Measurements from ENCODE around the gene ZNF317.

Gene ZNF317

DNA sequence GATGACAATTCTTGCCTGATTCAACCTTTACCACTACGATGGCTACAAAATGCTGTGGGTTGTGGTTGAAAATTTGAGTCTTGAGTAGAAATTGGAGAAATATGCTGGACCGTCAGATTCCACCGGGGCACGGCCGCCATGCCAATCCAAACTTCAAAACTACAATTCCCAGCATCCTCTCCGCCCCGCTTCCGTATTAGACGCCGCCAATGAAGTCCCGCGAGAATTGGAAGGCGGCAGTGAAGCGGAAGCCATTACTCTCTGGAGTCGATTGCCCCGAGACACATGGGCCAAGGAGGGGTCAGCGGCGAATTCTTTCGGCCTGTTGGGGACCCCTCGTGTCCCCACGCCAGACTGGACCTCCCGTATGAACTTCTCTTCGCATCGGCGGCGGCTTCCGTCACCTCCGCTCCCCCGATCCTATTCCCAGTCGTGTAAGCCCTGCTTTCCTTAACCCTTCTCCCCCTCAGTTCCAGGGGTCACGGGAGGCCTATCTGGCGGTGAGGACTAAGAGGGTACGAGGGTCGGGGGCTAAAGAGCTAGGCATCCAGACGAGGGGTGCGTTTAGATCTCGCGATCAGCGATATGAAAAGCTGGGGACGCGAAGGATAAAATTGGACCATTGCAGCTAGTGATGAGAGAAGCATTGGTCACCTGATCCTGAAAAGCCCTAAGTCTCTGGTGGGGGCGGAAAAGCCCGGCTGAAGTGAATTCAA lies at the start of gene ZNF317:
Gene ZNF317, plus strand, starts transcription at position 239 of the 716 bp plus-strand sequence. CDS start 15,620 bp downstream, outside the sequence.
- DNase-seq (ENCODE audit: low spot score), result peak; percentile 96

DNA sequence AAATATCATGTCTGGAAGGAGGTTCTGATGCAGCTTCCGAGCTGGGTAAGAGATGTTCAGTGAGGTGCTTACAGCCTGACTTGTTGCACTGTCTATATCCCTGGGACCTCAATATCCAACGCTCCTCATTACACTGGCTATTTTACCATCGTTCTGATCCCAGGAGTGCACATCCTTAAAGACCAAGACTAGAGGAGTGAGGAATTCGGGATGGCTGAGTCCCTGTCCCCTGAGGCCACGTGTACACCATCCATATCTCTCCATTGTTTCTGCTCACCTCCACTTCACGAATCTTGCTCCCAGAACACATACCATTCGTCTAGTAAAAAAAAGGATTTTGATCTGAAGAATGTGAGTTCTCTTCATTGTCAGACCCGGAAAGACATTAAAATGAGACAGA lies 32.8 kb upstream of the ZNF317 start, which contains the start of gene OR7G2:
Gene OR7G2, minus strand, starts transcription at position 101 of the 400 bp plus-strand sequence. CDS start 4,232 bp downstream, outside the sequence.
- no peak for DNase-seq (ENCODE audit: low spot score)

DNA sequence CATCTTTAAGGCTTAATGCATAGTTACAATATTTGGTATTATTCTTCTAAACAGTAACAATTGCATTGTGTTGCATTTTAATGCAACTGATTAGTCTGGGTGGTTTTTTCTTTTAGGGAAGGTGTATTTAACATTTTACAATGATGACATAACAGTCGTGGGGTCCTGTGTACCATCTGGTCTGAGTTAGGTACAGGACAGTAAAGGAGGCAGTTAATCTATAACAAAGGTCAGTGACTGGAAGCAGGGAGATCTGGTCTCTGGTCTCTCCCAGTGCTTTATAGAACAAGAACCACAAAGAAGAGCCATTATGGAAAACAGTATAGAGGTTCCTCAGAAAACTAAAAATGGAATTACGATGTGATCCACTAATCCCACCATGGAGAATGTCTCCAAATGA lies 30.2 kb upstream of the ZNF317 start:
- DNase-seq (ENCODE audit: low spot score), result no peak

DNA sequence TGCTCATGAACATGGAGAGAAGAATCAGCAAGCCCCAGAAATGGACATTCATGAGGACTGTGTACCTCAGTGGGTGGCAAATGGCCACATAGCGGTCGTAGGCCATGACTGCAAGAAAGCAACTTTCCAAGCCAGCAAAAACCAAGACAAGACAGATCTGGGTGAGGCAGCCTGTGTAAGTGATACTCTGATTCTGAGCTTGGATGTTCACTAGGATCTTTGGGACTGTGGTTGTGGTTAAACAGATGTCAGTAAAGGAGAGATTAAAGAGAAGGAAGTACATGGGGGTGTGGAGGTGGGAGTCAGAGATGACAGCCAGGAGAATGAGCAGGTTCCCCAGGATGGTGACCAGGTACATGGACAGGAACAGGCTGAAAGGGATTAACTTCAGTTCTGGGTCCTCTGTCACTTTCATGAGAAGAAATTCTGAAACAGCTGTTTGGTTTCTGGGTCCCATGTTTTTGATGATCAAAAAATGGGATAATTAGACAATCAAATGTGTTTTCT lies 24.8 kb upstream of the ZNF317 start, which contains the start of gene OR7G1:
Gene OR7G1, minus strand, starts transcription at position 457 of the 507 bp plus-strand sequence. Its CDS starts 0 bp downstream, at position 457.
- DNase-seq (ENCODE audit: low spot score), result no peak

DNA sequence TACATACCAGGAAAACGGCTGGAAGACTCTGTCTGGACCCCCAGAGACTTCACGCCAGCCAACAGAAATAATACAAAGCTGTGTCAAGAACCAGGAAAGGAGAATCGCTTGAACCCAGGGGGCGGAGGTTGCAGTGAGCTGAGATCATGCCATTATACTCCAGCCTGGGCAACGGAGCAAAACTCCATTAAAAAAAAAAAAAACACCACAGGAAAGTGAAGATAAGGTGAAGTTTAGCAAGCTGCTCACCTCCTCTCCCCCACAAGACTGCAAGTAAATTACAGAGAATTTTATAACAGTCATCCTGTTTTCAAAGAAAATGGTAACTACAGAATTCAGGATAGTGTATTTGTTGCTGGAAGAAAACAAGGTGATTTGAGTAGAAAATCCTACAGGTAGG lies 23.6 kb upstream of the ZNF317 start:
- DNase-seq (ENCODE audit: low spot score), result no peak

DNA sequence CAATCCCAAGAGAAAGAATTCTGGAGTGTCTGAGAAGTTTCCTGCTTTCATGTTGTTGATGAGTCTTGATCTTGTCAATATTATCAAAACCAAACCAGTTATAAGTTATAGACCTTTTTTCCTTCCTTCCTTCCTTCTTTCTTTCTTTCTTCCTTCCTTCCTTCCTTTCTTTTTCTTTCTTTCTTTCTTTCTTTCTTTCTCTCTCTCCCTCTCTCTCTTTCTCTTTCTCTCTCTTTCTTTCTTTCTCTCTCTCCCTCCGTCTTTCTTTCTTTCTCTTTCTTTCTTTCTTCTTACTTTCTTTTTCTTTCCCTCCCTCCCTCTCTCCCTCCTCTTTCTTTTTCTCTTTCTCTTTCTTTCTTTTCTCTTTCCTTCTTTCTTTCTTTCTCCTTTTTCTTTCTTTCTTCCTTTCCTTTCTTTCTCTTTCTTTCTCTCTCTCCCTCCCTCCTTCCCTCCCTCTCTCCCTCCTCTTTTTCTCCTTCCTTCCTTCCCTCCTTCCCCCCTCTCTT lies 13.2 kb upstream of the ZNF317 start, which contains the start of gene OR7G3:
Gene OR7G3, minus strand, starts transcription at position 51 of the 506 bp plus-strand sequence. Its CDS starts 0 bp downstream, at position 51.
- no peak for DNase-seq (ENCODE audit: low spot score)

DNA sequence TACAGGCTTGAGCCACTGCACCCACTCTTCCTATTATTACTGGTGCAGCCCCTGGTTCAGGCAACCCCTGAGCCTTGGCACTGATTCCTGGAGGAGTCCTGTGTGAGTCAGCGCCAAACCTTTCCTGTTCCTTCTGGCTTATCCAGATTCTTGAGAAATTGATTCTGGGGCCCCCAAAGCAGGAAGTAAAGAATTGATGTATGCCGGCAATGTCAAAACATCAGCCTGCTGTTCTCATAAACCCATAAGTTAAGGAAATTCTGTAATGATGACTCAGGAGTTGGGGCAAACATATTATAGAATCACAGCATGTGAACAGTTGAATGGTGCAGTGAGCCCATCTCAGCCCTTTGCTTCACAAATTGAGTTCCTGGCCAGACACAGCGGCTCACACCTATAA lies 12.0 kb upstream of the ZNF317 start:
- no peak for DNase-seq (ENCODE audit: low spot score)

DNA sequence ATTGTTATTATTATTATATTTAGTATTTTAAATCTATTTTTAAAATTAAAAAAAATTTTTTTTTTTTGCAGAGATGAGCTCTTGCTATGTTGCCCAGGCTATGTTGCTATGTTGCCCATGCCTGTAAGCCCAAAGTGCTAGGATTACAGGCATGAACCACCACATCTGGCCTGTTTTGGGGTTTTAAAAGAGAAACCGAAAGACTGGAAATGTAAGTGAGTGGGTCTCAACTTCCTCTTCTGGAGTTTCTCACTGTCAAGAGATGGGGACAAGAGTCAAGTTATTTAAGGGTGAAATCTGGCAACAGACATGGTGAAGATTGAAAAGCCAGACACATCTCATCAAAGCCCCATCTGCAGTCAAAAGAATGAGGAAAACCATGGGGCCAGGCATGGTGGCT lies 9.2 kb upstream of the ZNF317 start:
- DNase-seq (ENCODE audit: low spot score), result no peak

DNA sequence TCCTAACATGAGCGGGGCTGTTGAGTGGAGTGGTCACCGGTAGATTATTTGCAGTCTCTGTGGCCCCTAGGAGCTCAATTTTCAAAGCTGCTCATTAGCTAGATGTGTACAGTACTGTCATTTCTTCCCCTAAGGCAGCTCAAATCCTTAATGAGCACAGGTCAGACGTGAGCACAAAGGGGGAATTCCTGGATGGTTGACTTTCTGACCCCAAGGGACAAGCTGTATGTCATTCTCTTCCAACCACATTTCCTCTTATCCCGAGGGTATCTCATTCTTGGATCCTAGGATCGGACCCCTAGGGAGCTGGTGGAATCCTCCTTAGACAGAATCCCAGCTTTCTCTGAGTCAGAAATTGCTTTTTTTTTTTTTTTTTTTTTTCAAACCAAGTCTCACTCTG lies 7.8 kb upstream of the ZNF317 start:
- no peak for DNase-seq (ENCODE audit: low spot score)

DNA sequence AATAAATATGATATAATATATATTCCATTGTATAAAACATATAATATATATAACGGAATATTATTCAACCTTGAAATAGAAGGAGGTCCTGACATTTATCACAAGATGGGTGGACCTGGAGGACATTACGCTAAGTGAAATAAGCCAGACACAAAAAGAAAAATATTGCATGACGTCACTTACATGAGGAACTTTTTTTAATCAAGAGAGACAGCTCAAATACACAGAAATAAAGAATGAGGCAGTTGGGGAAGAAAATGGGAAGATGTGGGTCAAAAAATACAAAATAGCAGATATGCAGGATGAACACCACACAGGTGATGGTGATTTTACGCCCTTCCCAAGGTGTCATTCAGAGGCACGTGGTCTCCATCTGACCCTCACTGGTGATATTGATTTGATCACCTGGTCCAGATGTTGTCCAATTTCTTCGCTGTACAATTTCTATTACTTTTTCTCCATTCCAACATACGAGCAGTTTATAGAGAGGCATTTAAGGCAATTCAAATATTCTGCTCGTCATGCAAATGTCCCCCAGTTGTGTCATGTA lies 513 bp upstream of the ZNF317 start:
- DNase-seq (ENCODE audit: low spot score), result no peak

DNA sequence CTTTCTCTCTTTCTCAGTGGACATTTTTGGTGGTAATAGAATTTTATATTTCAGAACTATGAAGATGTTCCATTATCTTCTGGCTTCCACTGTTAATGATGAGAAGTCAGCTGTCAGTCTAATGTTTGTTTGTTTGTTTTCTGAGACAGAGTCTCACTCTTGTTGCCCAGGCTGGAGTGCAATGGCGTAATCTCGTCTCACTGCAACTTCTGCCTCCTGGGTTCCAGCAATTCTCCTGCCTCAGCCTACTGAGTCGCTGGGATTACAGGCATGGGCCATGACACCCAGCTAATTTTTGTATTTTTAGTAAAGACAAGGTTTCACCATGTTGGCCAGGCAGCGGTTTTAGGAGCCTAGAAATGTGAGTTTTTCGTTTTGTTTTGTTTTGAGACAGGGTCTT lies 4.7 kb downstream of the ZNF317 start:
- DNase-seq (ENCODE audit: low spot score), result no peak

DNA sequence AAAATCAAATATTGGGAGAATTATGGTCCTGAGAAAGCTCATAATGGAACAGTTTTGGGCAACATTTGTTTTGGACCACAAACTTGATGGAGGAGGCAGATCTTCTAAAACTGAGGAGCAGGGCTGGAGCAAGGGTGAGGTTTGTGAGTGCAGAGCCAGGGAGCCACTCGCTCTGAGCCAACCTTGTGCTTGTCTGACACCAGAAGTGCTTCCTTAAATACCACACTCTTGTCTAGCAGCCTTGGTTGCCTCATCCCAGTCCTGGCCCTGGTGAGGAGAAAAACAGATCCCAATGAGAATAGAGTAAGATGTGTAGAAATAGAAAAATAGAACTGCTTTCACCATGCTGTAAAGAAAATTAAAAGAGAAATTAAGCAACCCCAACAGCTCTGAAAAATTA lies 6.7 kb downstream of the ZNF317 start:
- DNase-seq (ENCODE audit: low spot score), result no peak

DNA sequence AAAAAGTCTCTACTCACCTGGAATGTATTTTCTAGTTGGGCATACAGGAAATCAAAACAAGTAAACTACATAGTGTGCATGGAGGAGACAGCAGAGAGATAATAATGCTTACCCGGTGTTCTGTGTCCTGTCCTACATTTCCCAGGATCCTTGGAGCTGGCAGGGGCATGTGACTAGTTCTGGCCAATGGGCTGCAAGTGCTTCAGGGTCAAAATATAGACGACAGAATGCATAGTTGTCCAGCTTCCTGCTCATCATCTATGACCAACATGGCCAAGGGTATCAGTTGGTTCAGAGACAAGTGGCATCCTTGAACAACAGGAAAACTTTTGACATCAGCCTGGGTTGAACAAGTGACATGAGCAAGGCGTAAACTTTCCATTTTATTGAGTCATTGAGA lies 8.5 kb downstream of the ZNF317 start:
- DNase-seq (ENCODE audit: low spot score), result no peak

DNA sequence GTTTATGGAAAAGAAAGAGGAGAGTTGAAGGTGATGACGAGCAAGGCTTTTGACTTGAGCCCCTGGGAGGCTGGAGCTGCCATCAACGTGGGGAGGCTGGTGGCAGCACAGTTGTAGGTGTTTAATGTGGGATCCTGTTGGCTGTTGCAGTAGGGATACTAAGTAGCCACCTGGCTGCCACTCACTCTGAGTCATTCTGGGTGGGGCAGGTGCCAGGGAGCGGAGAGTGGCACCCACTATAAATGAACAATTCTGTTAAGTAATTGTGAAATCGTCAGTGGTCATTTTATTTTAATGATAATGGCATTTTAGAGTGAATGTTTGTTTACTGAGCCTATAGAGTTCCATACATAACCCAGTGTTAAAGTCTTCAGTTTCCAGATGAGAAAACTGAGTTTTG lies 9.8 kb downstream of the ZNF317 start:
- DNase-seq (ENCODE audit: low spot score), result no peak

DNA sequence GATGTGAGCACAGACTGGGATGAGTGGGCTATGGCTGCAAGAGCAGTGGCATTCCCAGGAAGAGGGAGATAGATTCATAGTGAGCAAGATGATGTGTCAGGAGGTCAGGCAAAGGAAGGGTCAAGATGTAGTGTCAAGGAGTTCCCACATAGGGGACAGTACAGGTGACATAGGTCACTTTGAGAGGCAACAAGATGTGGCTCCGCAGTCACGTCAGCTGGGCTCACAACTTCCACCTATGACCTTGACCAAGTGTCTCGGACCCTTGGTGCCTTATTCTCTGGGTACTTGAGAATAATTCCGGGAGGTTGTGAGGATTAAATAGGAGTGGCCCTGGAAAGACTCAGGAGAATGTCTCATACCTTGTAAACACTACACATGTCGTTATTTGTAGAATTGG lies 10.5 kb downstream of the ZNF317 start:
- DNase-seq (ENCODE audit: low spot score), result no peak

DNA sequence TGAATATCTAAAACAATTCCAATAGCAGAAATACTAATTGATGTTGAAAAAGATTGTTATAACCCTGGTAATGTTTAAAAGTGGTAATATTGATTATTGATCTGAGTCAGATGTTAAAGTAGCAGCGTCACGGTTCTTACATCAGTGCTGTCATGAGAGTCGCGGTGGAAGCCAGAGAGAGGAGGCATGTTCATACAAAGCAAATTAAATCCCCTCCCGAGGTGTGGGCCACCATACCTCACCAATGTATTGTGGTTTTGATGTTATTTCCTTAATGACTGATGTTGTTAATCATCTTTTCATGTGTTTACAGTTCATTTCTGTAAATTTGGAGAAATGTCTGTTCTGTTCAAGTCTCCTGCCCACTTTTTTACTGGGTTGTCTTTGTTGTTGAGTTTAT lies 11.2 kb downstream of the ZNF317 start:
- DNase-seq (ENCODE audit: low spot score), result no peak

DNA sequence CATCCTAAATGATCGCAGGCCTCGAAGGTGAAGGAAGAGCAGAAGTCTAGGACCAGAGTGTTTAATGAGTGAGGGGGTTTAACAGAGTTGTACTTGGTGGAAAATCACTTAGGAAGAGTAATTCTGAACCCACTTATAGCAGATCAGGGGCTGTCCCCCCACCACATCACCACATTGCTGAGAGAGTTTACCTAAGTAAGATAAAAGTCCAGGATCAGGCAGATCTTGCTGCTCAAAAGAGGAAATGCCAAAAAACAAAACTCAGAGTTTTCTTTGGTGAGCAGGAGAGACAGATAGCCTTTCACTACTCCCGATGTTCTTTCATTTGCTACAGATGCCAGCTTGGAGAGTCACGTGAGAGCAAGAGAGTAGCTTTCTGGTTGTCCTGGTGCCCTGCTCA lies 15.4 kb downstream of the ZNF317 start:
- DNase-seq (ENCODE audit: low spot score), result no peak

DNA sequence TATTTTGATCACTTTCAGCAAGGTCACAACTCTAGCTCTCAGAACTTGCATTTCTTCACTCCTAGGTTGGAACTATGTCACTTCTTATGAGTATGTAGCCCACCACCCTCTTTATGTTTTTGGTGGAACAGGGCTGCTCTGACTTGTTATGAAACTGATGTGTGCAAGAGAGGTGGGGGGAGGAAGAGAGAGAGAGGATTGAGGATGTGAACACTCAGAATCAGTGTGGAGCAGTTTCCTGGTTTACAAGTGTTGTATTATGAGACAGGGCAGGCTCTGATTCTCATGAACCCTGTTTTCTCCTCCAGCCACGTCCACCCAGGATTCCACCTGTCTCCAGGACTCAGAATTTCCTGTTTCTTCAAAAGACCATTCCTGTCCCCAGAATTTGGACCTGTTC lies 16.1 kb downstream of the ZNF317 start:
- no peak for DNase-seq (ENCODE audit: low spot score)

DNA sequence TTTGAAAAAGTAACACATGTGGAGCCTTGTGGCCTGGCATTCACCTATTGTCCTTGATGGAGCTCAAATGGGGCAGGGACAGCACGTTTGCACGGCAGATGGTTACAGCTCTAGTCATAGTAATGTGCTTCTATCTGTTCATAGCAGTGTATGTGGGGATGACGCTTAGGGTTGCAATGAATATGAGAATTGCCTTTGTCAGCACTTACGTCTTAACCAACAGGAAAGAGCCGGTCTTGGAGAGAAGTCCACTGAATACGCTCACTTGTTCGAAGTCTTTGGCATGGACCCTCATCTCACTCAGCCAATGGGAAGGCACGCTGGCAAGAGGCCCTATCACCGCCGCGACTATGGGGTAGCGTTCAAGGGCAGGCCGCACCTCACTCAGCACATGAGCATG lies 19.7 kb downstream of the ZNF317 start:
- no peak for DNase-seq (ENCODE audit: low spot score)

DNA sequence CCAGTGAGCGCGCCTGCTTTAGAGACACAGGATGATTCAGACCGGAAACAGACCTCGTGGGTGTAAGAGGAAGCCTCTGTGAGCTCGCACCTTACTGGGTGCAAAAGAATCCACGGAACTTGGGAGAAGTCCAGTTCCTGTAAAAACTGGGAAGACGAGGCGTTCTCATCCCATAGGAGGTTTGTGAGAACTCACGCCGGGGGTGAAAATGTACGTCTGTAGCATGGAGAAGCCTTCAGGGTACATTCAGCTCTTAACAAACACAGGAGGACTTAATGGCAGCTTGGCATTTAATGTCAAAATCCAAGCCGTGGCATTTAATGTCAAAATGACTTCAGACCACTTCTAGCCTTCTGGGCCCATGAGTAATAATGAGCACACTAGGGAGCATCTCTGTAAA lies 21.2 kb downstream of the ZNF317 start:
- no peak for DNase-seq (ENCODE audit: low spot score)

DNA sequence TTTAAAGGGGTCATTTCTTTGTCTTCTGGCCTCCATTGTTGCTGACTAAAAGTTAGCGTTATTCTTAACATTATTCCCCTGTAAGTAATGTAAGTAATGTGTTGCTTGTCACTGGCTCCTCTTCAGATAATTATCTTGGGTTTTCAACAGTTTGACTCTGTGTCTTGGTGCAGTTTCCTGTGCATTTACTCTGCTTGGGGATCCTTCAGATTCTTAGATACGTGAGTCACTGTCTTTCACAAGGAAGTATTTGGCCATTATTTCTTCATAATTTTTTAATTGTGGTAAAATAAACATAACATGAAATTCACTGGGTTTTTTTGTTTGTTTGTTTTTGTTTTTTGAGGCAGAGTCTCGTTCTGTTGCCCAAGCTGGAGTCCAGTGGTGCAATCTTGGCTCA lies 25.1 kb downstream of the ZNF317 start:
- DNase-seq (ENCODE audit: low spot score), result no peak

DNA sequence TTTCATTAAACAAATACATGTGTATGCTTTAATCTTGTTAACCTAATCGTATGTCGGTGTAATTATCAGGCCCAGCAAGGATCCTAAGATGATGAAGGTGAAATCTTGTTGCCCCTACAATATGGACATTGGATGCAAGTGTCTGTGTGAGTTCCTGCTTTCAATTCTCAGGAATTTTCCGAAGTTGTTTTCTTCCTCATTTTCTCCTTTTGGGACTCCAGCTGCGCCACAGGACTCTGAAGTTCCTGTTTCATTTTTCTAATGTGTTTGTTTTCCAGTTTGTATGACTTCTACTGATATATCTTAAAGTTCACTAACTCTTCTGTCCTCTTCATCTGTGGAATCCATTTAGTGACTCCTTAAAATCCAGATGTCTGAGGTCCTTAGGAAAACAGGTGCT lies 26.6 kb downstream of the ZNF317 start:
- DNase-seq (ENCODE audit: low spot score), result no peak

DNA sequence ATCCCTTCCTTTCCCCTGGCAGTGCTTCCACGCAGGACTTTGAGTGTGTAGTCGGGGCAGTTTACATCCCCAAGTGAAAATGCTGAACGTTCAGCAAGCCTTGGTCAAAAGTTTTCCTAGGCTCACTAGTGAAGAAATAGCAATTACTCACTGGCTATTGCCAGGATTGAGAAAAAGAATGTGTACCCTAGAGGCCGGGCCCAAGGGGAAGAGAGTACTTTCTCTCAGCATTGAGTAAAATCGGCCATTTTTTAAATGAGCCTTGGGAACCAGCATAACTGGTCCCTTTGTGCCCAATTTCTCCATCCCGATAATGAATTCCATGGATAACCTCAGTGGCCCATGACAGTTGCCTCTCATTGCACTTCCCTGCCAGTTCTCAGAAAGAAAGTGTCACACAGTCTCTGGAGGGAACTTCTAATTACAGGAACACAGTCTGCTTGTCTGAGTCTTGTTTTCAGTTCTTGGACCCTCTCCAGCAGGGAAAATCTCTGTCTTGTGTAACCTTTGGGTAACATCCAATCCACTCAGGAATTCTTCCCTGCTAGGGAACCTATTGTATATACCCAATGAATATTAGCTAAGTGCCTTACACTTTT lies 31.3 kb downstream of the ZNF317 start:
- no peak for DNase-seq (ENCODE audit: low spot score)
